Measurements from ENCODE around the gene KCNC1.

KCNC1 gene

DNA sequence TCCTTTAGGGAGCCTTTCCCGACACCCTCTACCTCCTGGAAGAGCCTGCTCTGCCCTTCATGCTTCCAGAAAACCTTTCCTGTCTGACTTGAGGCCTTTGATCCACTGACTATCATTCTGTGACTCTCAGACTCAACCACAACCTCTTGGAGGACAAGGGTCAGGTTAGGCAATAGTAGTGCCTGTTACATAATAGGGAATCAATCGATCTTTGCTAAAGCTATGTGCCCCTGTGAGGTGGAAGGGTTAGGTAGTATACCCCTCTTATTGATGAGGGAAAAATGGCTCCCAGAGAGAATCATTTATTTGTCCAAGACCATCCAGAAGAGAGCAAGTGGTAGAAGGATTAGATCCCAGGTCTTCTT is 16.2 kb downstream of the KCNC1 start:
- in situ Hi-C loops (cut with MboI; ENCODE audit: low sequenced_read_pairs): no loop called here

GRCh38 chr11:17751558-17751957 is 17.0 kb downstream of the KCNC1 start:
- in situ Hi-C loops (cut with MboI; ENCODE audit: low sequenced_read_pairs): no loop called here

DNA sequence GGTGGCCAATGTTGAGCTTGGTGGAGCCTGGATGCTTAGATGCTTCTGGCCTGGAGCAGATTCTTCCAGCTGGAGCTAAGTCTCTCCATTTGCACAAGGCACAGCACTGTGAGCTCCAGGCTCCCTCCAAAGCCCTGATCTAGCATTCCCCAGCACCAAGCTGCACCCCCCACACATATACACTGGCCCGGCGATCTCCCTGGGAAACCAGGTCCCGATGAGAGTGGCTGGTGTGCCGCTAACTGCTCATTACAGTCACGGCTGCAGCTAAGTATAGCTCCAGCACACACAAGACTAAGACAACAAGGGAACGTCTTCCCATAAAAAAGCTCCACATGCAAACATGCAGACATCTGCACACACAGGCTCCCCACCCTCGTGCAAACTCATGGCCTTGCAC is 17.6 kb downstream of the KCNC1 start:
- in situ Hi-C loops (cut with MboI; ENCODE audit: low sequenced_read_pairs): no loop called here

DNA sequence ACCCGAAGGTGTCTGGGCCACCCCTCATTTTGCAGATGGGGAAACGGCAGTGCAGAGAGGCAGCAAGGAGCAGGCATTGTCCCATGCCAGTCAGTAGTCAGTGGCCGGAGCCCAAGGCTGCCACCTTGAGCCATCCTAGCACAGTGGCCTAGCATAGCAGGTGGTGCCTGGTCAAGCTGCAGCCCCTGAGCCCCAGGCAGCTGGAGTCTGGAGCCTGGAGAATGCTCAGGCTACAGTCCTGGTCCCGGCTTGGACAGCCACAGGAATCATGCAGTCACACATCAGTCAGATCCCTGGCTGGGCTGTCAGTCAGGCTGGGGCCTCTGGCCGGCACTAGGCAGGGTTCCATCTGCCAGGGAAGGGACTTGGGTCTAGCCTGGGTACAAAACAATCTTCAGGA is 18.6 kb downstream of the KCNC1 start:
- in situ Hi-C loops (cut with MboI; ENCODE audit: low sequenced_read_pairs): no loop called here

DNA sequence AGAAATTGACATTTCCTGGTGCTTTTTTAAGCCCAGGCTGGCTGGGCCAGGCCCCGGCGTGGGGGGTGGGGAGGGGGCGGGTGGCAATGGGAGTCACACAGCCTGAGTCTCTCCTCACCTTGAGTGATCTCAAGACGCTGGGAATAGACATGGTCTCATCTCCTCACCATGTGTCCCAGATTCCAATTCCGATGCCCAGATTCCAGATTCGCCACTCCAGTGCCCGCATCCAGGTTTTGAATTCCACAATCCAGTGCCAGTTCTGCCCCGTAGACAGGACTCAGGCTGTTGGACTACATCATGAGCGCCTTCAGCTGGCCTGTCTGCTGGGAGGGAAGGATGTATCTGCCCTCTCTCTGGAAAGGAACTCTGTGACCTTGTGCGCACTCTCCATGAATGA is 19.1 kb downstream of the KCNC1 start:
- in situ Hi-C loops (cut with MboI; ENCODE audit: low sequenced_read_pairs): no loop called here

GRCh38 chr11:17755891-17756290 is 21.3 kb downstream of the KCNC1 start:
- in situ Hi-C loops (cut with MboI; ENCODE audit: low sequenced_read_pairs): no loop called here

DNA sequence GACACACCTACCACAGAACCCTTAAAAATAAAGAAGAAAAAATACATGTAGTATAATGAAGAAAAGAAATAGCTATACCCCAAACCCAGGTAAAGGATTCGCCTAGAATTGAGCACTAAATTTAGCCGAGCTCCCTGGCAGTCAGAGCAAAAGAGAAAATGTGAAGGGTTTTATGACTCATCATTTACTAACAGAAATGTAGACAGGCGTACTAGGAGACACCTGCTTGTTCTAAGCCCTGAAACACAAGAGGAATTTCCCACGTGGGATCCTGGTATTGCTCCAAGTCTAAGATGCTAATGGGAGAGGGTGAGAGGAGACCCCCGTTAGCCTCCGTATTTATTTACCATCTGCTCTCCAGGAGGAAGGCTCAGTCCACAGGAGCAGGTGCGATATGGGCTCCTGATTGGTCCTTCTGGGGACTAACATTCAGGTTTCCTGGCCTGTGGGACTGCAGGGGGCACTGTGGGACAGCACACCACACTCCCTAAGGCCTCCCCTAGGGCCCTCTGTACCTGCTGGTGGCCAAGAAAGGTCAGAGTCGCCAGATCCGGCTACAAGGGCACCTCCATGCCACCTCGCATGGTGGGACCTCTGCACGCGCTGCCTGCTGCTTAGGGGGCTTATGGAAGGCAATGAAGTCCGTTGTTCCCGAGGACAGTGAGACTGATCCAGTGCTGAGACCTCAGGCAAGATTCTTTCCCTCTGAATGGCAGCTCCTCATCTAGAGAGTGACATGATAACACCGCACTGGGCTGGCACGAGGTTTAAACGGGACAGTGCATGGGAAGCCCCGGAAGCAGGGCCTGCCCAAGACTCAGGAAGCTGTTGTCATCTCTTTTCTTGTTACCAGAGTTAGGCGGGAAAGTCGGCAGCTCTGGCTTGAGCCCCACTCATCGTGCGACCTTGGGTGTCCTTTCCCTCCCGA is 25.8 kb downstream of the KCNC1 start:
- in situ Hi-C loops (cut with MboI; ENCODE audit: low sequenced_read_pairs): no loop called here

- in situ Hi-C loops (cut with MboI; ENCODE audit: low sequenced_read_pairs): no loop called here
Measured at GRCh38 chr11:17762309-17762974, 27.9 kb downstream of the KCNC1 start.

DNA sequence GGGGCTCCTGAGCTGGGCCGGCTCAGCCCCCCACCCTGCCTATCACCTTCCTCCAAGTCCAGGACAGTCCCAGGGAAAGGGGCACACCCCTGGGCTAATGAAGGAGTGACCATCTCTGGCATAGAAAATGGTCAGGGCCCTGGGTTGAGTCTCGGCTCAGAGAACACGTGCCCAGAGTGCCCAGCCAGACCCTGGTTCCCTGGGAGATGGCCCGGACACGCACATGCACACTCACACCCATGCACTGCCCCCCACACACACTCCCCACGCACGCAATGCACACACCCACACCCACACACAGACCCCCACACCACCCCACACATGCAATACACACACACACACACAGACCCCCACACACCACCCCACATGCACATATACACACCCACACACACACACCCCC is 28.7 kb downstream of the KCNC1 start:
- in situ Hi-C loops (cut with MboI; ENCODE audit: low sequenced_read_pairs): no loop called here

GRCh38 chr11:17763703-17764102 is 29.1 kb downstream of the KCNC1 start:
- in situ Hi-C loops (cut with MboI; ENCODE audit: low sequenced_read_pairs): no loop called here

DNA sequence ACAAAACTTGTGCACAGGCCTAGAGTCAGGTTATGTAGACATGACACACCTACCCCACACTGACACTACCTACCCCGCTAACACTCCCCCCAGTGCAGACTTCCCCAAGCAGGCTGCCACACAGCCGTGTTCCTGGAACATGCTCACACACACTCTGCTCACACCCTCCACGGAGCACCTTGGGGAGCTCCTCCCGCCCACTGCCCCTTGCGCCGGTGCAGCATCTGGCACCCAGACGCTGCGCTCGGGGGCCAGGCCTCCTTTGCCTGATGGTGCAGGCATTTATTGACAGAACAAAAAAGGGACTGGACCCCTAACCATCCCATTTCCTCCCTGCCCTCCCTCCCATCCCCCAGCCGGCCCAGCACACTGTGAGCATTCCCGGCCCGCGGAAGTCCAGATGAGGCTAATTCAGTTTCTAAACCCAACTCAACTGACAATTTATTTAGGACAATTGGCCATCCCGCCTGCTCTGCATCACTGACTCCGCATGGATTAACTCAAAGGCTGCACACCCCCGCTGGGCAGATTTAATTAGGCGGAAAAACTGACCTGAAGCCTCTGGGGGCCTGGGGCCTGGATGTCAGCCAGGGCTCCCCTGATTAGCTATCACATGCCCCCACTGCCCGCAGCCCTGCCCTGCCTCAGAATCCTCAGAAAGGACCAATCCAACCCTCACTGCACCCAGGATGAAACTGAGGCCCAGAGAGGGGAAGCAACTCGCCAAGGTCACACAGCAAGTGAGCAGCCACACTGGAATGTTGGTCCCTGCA is 30.1 kb downstream of the KCNC1 start:
- in situ Hi-C loops (cut with MboI; ENCODE audit: low sequenced_read_pairs): no loop called here

DNA sequence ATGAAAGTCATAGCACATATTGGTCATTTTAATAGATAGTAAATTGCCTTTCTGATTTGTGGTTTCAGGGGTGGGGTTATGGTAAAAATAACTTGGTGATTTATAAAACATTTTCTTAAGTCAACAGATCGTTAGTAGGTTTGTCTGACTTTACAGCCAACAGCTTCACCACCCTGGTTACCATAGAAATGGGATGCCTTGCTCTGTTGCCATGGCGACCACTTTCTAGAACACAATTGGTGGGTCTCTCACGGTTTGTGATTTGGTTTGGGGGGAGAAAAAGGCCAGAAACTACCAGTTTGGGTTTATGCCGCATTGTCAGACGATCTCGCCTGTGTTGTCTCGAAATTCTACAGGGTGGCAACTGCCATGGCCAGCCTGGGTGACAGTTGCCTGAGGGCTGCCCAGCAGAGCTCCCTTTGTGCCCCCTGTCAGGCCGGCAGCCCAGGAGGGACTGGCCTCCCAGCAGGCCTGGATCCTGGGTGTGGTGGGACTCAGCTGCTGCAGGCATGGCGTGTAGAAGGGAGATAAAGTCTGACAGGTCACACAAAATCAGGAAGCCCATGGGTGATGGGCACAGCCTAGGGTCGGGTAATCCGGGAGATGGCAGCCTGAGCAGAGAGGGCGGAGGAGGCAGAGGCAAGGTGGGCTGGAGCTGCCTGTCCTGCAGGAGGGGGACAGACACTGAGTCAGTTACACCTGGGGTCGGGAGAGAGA is 30.9 kb downstream of the KCNC1 start:
- in situ Hi-C loops (cut with MboI; ENCODE audit: low sequenced_read_pairs): no loop called here

DNA sequence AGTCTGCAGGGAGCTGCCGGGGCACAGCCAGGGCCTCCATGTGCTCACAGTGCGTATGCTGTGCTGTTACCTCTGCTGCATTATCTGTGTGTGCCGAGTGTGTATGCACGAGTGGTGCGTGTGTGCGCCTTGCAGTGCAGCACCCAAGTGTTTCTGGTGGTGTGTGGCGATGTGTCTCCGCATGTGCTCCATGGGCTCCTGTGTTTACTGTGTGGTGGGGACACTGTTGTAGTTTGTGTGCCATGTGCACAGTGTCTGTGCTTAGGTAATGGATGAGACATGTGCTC is 31.4 kb downstream of the KCNC1 start:
- in situ Hi-C loops (cut with MboI; ENCODE audit: low sequenced_read_pairs): no loop called here

DNA sequence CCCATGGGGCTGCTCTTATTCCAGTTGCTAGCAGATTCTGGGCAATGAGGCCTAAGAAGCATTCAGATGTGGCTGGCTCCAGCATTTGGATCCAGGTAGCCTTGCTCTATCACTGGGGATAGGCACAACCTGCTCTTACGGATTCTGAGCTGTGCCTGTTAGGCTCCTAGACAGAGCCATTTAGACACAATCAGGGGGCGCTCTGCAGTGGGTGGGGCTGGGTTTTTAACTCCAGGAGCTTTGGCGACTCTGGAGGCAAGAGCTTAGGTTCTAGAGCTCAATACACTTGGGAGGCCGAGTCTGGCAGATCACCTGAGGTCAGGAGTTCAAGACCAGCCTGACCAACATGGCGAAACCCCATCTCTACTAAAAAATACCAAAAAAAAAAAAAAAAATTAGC is 32.0 kb downstream of the KCNC1 start:
- in situ Hi-C loops (cut with MboI; ENCODE audit: low sequenced_read_pairs): no loop called here

DNA sequence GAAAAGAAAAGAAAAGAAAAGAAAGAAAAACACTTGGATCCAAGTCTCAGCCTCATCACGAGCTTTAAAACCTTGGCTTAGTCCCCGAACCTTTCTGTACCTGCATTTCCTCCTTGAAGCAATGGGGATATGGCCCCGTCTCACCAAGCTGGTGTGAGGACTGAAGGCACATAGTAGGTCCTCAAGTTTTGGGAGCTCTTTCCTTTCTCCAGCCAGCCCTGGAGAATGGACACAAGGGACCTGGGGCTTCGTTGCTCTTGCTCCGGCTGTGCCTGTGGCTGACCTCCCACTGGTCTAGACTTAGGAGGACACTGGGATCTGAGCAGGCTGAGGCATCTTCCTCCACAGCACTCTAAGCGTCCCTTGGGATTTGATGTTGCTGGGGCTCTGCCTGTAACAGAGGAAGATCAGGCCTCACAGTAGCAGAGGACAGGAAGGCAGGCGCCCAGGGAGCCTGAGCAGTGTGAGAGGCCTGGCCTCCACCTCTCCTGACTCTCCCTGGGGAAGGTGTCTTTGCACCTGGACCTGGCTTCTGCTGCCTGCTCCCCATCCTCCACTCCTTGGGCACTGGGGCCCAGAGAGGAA is 32.8 kb downstream of the KCNC1 start:
- in situ Hi-C loops (cut with MboI; ENCODE audit: low sequenced_read_pairs): no loop called here

DNA sequence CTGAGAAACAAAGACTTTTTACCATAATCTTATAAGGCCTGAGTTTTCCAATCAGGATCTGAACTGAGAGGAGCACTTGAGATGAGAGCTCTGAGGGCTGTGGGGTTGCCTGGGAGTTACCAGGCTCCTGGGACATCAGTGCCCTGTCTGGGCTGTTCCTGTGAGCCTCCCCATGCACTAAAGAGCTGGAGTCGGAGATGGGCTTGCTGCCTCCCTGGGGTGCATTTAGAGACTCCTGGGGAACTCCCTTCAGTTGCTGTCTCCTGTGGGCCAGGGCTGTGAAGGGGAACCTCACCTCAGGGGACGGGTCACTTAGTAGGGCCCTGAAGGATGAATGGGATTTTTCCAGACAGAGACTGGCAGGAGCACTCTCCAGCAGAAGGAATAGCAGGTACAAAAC is 33.3 kb downstream of the KCNC1 start:
- in situ Hi-C loops (cut with MboI; ENCODE audit: low sequenced_read_pairs): no loop called here

DNA sequence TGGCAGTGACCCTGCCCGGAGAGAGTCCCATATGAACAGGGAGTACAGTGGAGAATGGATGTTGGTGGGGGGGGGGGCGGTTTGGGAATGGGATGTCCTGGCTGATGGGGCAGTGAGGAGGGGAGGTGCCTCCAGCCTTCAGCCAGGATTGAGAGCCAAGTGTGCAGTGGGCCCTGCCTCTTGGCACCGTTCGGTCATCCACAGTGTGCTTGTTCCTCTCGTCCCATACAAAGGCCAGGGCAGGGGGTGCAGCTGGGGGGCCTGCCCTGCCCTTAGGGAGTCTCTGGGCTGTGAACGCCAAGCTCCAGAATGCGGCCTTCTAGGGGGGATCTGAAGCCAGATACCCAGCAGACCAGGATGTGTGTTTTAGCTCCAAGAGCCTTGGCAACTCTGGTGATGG is 34.0 kb downstream of the KCNC1 start:
- in situ Hi-C loops (cut with MboI; ENCODE audit: low sequenced_read_pairs): no loop called here

GRCh38 chr11:17769218-17769617 is 34.6 kb downstream of the KCNC1 start:
- in situ Hi-C loops (cut with MboI; ENCODE audit: low sequenced_read_pairs): no loop called here

DNA sequence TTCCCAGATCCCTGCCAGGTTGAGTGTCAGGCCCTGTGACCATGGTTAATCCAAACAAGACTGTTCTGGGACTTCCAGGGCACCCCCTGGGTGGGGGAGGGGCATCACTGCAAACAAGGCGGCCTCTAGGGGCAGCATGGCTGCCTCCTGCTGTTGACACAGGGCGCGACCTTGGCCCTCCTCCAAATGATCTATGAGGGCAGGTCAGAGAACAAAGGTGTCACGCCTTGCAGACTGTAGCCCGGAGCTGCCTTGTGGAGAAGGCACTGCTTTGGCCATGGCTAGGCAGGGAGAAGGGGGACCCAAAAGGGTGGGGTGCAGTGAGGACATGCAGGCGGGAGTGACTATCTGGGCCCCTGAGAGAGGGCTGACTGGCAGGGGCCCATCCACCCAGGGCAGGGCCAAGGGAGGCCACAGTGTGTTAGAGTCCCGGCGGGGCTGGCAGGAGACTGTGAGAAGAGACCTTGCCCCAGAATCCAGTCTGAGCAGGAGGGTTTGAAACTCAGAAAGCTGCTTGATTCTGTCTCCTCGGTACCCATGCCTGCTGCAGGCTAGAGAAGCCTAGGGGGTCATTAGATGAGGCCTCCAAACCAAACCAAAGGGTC is 35.6 kb downstream of the KCNC1 start:
- in situ Hi-C loops (cut with MboI; ENCODE audit: low sequenced_read_pairs): no loop called here

GRCh38 chr11:17770917-17771316 is 36.3 kb downstream of the KCNC1 start:
- in situ Hi-C loops (cut with MboI; ENCODE audit: low sequenced_read_pairs): no loop called here

GRCh38 chr11:17771415-17771814 is 36.8 kb downstream of the KCNC1 start:
- in situ Hi-C loops (cut with MboI; ENCODE audit: low sequenced_read_pairs): no loop called here

Measured in HL-60/S4 treated with phorbol 12-myristate 13-acetate at 8.2 ng/mL for 4 days and 3 days (cell line).